Measurements from ENCODE around the gene GEMIN5.

DNA sequence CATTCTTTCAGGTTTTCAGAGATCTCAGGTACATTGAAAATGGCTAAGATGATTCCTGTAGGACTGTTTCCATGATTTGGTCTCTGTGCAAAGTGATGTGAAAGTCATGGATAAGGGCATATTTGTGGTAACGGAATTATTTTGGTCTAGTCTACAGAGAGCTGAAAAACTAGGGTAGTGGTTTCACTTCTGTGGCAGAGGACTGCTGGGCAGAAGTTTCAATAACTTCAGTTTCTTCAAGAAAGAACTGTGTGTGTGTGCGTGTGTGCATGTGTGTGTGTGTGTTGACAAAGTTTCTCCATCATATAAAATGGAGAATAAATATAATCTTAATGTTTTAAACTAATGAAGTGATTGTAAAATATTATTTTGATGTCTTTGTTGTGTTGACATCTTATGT lies 75.2 kb downstream of the GEMIN5 start:
- TF ChIP-seq, protein P1, sequence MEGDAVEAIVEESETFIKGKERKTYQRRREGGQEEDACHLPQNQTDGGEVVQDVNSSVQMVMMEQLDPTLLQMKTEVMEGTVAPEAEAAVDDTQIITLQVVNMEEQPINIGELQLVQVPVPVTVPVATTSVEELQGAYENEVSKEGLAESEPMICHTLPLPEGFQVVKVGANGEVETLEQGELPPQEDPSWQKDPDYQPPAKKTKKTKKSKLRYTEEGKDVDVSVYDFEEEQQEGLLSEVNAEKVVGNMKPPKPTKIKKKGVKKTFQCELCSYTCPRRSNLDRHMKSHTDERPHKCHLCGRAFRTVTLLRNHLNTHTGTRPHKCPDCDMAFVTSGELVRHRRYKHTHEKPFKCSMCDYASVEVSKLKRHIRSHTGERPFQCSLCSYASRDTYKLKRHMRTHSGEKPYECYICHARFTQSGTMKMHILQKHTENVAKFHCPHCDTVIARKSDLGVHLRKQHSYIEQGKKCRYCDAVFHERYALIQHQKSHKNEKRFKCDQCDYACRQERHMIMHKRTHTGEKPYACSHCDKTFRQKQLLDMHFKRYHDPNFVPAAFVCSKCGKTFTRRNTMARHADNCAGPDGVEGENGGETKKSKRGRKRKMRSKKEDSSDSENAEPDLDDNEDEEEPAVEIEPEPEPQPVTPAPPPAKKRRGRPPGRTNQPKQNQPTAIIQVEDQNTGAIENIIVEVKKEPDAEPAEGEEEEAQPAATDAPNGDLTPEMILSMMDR (IDR thresholded peaks at IDR 0.05; ENCODE audit: control extremely low read depth in 1 of 3, insufficient read depth in 1 of 3, low read depth in 1 of 3, low read length in 3 of 3) = no peak
- TF ChIP-seq EZH2 (IDR thresholded peaks at IDR 0.05; ENCODE audit: low read depth, low read length, severe bottlenecking) (no peak), ZNF274 (IDR thresholded peaks at IDR 0.05; ENCODE audit: borderline replicate concordance, extremely low read depth, low read length) (no peak), POLR2AphosphoS5 (IDR thresholded peaks at IDR 0.05; ENCODE audit: low read depth, low read length) (no peak), KDM1A (IDR thresholded peaks at IDR 0.05; ENCODE audit: borderline replicate concordance, low read length) (no peak), SIN3A (conservative IDR thresholded peaks at IDR 0.05 in 1 of 2, IDR thresholded peaks at IDR 0.05 in 1 of 2; ENCODE audit: low read depth in 1 of 2, low read length in 2 of 2) (no peak), POLR2A (IDR thresholded peaks at IDR 0.05; ENCODE audit: control extremely low read depth in 1 of 2, low read depth in 2 of 2, low read length in 2 of 2) (no peak)
- TF ChIP-seq, protein P2, sequence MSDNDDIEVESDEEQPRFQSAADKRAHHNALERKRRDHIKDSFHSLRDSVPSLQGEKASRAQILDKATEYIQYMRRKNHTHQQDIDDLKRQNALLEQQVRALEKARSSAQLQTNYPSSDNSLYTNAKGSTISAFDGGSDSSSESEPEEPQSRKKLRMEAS (IDR thresholded peaks at IDR 0.05) = no peak

Data from H1 (cell line).